GM21529 (cell line): ENCODE measurements around the gene SDK1.
"Not testable (repeated sequence)": the region's sequence is repeated elsewhere in the genome, so short reads cannot be mapped to it uniquely, and the experiment has no call there.

Source experiments
- ATAC-seq: cut with Tn5 transposase; IDR thresholded peaks from one replicate; pipeline ENCODE4 v1.9.1; 2021; ENCODE audit not compliant: unreplicated experiment

The SDK1 gene

DNA sequence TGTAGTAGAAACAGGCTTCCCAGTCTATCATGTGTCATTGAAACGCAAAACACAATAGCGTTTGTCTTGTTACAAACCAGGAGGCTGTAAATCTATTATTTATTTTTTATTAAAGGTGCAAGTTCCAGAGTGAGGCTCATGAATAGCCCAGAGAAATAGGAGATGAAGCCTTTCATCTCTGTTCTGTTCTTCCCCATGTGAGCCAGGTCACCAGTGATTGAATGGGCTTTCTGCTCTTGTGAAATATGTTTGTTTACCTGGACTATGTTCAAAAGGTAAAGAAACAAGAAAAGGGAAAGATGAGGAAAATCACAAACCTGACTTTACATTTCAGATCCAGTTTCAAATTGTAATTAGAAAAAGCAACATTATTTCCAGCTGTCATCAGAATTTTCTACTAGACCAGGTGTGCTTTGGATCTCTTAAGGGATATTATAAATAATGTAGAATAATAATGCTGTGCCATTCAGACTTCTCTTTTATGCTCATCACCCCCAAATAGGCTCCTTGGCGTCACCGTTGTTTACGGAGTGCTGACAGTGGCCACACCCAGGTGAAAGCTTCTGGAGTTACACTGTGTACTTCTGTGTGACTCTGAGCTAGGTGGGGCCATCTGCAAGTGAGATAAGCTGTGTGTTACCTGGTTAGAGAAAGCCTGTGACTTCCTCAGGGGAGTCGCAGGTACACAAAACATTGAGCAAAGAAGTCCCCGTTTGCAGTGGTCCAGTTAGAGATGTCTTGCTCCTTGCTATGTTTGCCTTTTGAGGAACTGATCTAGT lies 274.9 kb downstream of the SDK1 start:
- ATAC-seq: no peak

- ATAC-seq: no peak
Measured at GRCh38 chr7:3578399-3578798, 277.3 kb downstream of the SDK1 start.

- ATAC-seq: no peak
Measured at GRCh38 chr7:3579638-3580219, 278.7 kb downstream of the SDK1 start.

DNA sequence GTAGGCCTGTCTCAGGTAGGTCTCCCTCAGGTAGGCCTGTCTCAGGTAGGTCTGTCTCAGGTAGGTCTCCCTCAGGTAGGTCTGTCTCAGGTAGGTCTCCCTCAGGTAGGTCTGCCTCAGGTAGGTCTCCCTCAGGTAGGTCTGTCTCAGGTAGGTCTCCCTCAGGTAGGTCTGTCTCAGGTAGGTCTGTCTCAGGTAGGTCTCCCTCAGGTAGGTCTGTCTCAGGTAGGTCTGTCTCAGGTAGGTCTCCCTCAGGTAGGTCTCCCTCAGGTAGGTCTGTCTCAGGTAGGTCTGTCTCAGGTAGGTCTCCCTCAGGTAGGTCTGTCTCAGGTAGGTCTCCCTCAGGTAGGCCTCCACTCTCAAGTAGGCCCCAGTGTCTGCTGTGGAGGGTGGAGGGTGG lies 281.1 kb downstream of the SDK1 start:
- not testable (repeated sequence) for ATAC-seq

GRCh38 chr7:3585826-3586225 lies 284.8 kb downstream of the SDK1 start:
- no peak for ATAC-seq

DNA sequence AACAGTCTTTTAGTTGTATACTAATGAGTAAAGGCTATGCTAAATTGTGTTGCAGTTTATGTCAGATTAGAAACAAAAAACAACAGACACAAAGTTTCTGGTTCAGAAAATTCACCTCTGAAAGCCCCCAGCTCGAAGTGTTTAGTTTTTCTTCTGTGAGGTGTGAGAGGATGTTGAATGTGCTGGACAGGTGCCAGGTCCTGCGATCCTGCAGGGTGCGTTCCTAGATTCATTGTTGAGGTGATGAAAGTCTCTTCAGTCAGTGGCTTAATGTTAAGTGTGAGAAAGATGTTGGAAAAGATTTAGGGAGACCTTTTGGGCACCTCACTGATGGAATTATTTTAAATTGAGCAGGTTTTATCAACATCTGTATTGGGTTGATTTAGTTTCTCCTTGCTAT lies 287.3 kb downstream of the SDK1 start:
- no peak for ATAC-seq

GRCh38 chr7:3589752-3590151 lies 288.7 kb downstream of the SDK1 start:
- no peak for ATAC-seq

DNA sequence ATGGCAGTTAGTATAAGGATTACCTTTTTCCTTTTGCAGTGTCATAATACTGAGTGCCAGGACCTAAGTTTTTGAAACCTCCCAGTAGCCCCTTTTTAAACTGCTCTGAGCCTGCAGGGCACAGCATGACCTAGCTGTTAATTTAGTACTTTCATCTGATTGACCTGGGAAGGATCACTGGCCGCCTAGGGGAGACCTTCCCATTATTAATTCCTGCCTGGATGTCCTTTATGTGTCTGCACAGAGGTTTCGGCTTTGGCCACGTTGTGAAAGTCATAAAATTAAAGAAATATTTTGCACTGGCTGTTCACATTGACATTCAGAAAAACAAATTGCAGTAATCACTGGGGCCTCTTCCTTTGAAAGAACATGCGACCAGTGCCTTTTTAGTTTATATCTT lies 290.2 kb downstream of the SDK1 start:
- no peak for ATAC-seq

DNA sequence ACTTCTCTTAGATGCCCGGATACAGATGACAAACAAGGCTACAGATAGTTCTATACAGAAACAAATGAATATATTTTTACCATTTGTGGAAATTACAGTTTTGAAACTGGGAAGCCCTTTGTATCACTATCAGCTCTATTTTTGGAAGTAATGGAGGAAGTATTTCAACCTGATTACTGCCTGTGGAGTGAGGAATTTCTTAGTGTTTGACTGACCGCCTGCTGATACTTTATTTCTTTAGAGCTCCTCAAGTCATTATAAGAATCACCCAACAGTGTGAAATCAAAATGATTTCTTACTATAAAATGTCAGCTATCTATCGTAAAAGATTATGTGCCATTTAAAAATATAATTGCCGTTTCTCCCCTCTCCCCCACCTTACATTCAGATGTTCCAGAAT lies 290.9 kb downstream of the SDK1 start:
- no peak for ATAC-seq

DNA sequence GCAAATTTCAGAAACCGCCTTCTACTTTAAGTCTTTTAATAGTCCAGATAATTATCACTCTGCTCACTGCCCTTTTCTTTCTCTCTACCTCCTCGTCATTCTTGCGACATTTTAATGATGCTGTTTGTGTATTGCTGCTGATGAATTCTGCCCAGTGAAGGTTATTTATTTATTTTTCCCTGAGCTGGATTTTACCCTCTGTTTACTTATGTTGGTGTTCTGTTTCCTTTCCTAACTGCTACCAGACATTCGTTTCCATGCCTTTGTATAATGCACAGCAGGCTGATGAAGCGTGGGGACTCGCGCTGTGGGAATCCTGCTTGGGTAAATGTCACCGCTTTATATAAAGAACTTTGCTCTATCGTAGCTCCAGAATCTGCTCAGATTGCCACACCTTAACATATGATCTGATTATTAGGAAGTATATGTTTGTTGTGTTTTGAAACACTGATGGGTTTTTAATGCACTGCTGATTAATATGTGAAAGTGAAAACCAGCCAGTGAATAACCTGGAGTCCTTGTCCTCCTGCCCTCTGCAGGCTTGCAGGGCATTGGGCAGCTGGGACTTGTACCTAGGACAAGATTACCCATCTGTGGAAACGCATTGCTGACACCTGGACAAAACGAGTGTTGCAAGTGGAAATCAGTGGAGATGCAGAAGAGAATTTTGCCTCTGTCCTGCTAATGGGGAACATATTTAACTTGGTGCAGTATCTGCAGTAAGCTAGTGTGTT lies 291.5 kb downstream of the SDK1 start:
- ATAC-seq: no peak

GRCh38 chr7:3594901-3595300 lies 293.8 kb downstream of the SDK1 start:
- no peak for ATAC-seq

DNA sequence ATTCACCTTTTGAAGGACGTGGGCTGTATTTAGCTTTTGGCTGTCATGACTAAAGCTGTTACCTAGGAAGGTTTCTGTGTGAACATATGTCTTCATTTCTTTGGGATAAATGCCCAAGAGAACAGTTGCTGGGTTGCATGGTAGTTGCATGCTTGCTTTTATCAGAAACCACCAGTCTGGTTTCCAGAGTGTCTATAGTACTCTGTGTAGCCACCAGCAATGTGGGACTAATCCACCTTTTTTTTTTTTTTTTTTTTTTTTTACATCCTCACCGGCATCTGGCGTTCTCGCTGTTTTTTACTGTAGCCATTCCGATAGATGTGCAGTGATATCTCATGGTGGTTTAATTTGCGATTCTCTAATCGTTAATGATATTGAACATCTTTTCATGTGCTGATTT lies 297.8 kb downstream of the SDK1 start:
- no peak for ATAC-seq

GRCh38 chr7:3605222-3605621 lies 304.2 kb downstream of the SDK1 start:
- ATAC-seq: no peak

- ATAC-seq: no peak
Measured at GRCh38 chr7:3606436-3606835, 305.4 kb downstream of the SDK1 start.

DNA sequence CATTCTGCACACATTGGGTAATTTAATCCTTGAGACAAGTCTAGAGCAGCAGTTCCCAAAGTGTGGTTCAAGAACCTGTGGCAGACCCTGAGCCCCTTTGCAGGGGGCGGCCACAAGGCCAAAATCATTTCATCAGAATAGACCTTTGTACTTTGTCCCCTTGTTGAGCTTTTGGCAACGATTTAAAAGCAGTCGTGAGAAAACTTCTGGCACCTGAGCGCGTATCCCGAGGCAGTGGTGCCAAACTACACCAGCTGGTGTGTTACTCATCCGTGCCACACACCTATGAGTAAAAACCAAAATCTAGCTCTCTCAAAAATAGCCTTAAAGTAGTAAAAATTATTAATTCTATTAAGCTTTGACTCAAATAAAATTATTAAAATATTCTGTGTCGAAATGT lies 306.8 kb downstream of the SDK1 start:
- no peak for ATAC-seq

- no peak for ATAC-seq
Measured at GRCh38 chr7:3616306-3616705, 315.3 kb downstream of the SDK1 start.

DNA sequence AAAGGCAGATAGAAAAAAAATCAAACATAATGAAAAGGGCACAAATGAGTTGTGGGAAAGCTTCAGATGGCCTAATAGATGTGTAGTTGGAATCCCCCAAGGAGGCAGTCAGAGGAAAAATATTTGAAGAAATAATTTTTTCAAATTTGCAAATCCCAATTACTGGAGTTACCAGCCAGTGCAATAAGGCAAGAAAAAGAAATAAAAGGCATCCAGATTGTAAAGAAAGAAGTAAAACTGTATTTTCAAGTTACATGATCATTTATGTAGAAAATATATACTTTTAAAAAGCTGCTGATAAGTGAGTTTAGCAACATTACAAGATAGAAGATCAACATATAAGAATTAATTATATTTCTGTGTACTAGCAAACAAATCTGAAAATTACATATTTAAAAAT lies 329.0 kb downstream of the SDK1 start:
- no peak for ATAC-seq

- ATAC-seq: no peak
Measured at GRCh38 chr7:3634396-3634795, 333.3 kb downstream of the SDK1 start.

GRCh38 chr7:3636131-3636860 lies 335.2 kb downstream of the SDK1 start:
- ATAC-seq: no peak

GRCh38 chr7:3639253-3639652 lies 338.2 kb downstream of the SDK1 start:
- no peak for ATAC-seq

- ATAC-seq: no peak
Measured at GRCh38 chr7:3641582-3641981, 340.5 kb downstream of the SDK1 start.

DNA sequence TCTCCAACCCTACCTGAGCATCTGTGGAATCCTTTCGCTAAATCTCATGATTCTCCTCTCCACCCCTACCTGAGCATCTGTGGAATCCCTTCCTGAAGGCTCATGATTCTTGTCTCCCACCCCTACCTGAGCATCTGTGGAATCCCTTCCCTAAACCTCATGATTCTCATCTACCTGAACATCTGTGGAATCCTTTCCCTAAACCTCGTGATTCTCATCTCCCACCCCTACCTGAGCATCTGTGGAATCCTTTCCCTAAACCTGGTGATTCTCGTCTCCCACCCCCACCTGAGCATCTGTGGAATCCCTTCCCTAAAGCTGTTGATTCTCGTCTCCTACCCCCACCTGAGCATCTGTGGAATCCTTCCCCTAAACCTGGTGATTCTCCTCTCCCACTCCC lies 342.0 kb downstream of the SDK1 start:
- no peak for ATAC-seq
